K562 (cell line): ENCODE data around the gene CERCAM. TPM values are rescaled to one million over a fixed set of nuclear protein-coding genes. Genes with fewer than 3 reads are reported as not detected.

ENCODE experiments used
- ATAC-seq: fragments of 200-7000 bp; cut with Tn5 transposase; 3 replicates; pipeline ENCODE4 v1.9.1; 2020; ENCODE audit warnings: moderate library complexity
- BruUV-seq: library from RNA; stranded (reverse); fragments of 400-500 nt; replicated peaks from 2 replicates; lab custom pipeline; 2021; lab: Mats Ljungman, UMichigan
- CTCF ChIA-PET: fragments of 300-600 bp; formaldehyde crosslinking; extraction: SDS; loops from one replicate; lab custom pipeline; 2021; ENCODE audit warnings: low intra/inter-chr PET ratio; lab: Yijun Ruan, JAX
- POLR2A ChIA-PET: fragments of 300-600, 350-650 bp; sonication (Branson Sonifier 250); formaldehyde crosslinking; extraction: SDS; loops from one replicate; lab custom pipeline; 2021; ENCODE audit warnings: antibody characterized with exemption, inconsistent platforms; lab: Yijun Ruan, JAX
- DNase-seq, 4 experiments: peaks; one replicate each; pipeline versions ENCODE4 v3.0.0 to v3.0.0-alpha.2; 2011 to 2018; ENCODE audit warnings: low spot score in 3 of 4, mixed read lengths in 3 of 4; ENCODE audit errors: extremely low read depth in 1 of 4
- FAIRE-seq: peaks from 2 replicates; lab custom pipeline; 2011; peaks lifted over from hg19 to GRCh38; lab: Jason Lieb, UNC
- H2AFZ ChIP-seq: 2 replicates; pipeline ENCODE4 v1.6.0; 2011; ENCODE audit warnings: low read depth, low read length, control low read depth, inconsistent platforms
- H3K27ac ChIP-seq: fragments of 200-600 bp; 3 replicates; pipeline ENCODE4 v1.8.0; 2011; ENCODE audit warnings: low read depth, mild to moderate bottlenecking, control low read depth, inconsistent platforms, low read length, moderate library complexity, mixed read lengths; ENCODE audit errors: extremely low read depth
- H3K27me3 ChIP-seq, 2 experiments: fragments of 300-600 bp in 1 of 2; 2 replicates in 1 of 2; 3 replicates in 1 of 2; pipeline versions ENCODE4 v1.6.0 to v1.8.0; 2011; ENCODE audit warnings: inconsistent platforms in 2 of 2, low read length in 2 of 2, mild to moderate bottlenecking in 1 of 2, mixed read lengths in 1 of 2, moderate library complexity in 1 of 2; ENCODE audit not compliant: control insufficient read depth in 2 of 2, insufficient read depth in 2 of 2
- H3K36me3 ChIP-seq: fragments of 300-600 bp; 3 replicates; pipeline ENCODE4 v1.8.0; 2011; ENCODE audit warnings: mild to moderate bottlenecking, low read length, inconsistent platforms; ENCODE audit not compliant: control insufficient read depth, insufficient read depth
- H3K4me1 ChIP-seq, 2 experiments: fragments of 200-600 bp in 1 of 2; replicated peaks in 1 of 2; 2 replicates in 1 of 2; 3 replicates in 1 of 2; pipeline versions ENCODE4 v1.5.1 to v1.8.0; 2011; ENCODE audit warnings: inconsistent platforms in 2 of 2, low read length in 2 of 2, mild to moderate bottlenecking in 1 of 2, mixed read lengths in 1 of 2, moderate library complexity in 1 of 2; ENCODE audit not compliant: control insufficient read depth in 2 of 2, insufficient read depth in 2 of 2
- H3K4me2 ChIP-seq: 2 replicates; pipeline ENCODE4 v1.6.1; 2011; ENCODE audit warnings: low read length, control low read depth, inconsistent platforms, mixed read lengths; ENCODE audit not compliant: insufficient read depth
- H3K4me3 ChIP-seq: fragments of 200-600 bp; sonication (generic), shearing (Covaris generic); 2 replicates; pipeline ENCODE4 v1.5.1; 2016; ENCODE audit warnings: control low read depth, inconsistent platforms
- H3K79me2 ChIP-seq: fragments of 200-600 bp; 3 replicates; pipeline ENCODE4 v1.8.0; 2011; ENCODE audit warnings: low read length, inconsistent platforms; ENCODE audit not compliant: control insufficient read depth, insufficient read depth
- H3K9ac ChIP-seq, 2 experiments: 2 replicates each; pipeline versions ENCODE4 v1.6.0 to v1.6.1; 2011; ENCODE audit warnings: low read depth in 2 of 2, low read length in 2 of 2, control low read depth in 1 of 2, inconsistent platforms in 1 of 2, mild to moderate bottlenecking in 1 of 2, mixed read lengths in 1 of 2; ENCODE audit not compliant: insufficient read depth in 1 of 2
- H3K9me1 ChIP-seq: one replicate; pipeline ENCODE4 v1.6.0; 2011; ENCODE audit warnings: inconsistent platforms, mild to moderate bottlenecking, low read length, moderate library complexity; ENCODE audit not compliant: control insufficient read depth, insufficient read depth
- H3K9me3 ChIP-seq: replicated peaks from 2 replicates; pipeline ENCODE4 v1.5.1; 2011; ENCODE audit warnings: low read depth, low read length, inconsistent platforms; ENCODE audit not compliant: control insufficient read depth, insufficient read depth
- H4K20me1 ChIP-seq: replicated peaks from 2 replicates; pipeline ENCODE4 v1.6.1; 2011; ENCODE audit warnings: low read length, inconsistent platforms, mixed read lengths; ENCODE audit not compliant: control insufficient read depth, insufficient read depth
- BHLHE40 ChIP-seq: IDR thresholded peaks from 2 replicates; pipeline ENCODE4 v1.6.1; 2011; ENCODE audit warnings: low read length, improper control_type of control experiment
- ETV6 ChIP-seq, 3 experiments: fragments of 150-350 bp in 1 of 3; sonication (generic) in 1 of 3; formaldehyde crosslinking in 1 of 3; IDR thresholded peaks; 2 replicates each; pipeline versions ENCODE4 v1.6.1 to v1.8.0; 2014 to 2022; ENCODE audit warnings: borderline replicate concordance in 2 of 3, low read depth in 2 of 3, antibody characterized with exemption in 1 of 3, low read length in 1 of 3, mild to moderate bottlenecking in 1 of 3, missing genetic modification reagents in 1 of 3
- FOXA3 ChIP-seq, 2 experiments: fragments of 450-650 bp in 1 of 2; sonication (generic) in 1 of 2; formaldehyde crosslinking; IDR thresholded peaks in 1 of 2; conservative IDR thresholded peaks in 1 of 2; 2 replicates each; pipeline versions ENCODE4 v1.4.0 to v1.8.0; 2020 to 2022; ENCODE audit warnings: mild to moderate bottlenecking in 2 of 2, missing genetic modification reagents in 1 of 2
- HDAC3 ChIP-seq: fragments of 450-650 bp; IDR thresholded peaks from 2 replicates; pipeline ENCODE4 v1.6.1; 2018; ENCODE audit warnings: borderline replicate concordance, mild to moderate bottlenecking, moderate library complexity; ENCODE audit not compliant: partially characterized antibody
- KDM5B ChIP-seq: fragments of 200-600 bp; sonication (generic); IDR thresholded peaks from 2 replicates; pipeline ENCODE4 v1.6.1; 2012; ENCODE audit warnings: low read depth, mild to moderate bottlenecking, moderate library complexity, low read length, control low read depth, inconsistent platforms; ENCODE audit not compliant: insufficient replicate concordance
- RBM25 ChIP-seq: fragments of 200-400 bp; formaldehyde crosslinking; IDR thresholded peaks from 2 replicates; pipeline ENCODE4 v1.6.1; 2018; ENCODE audit warnings: low read length, low read depth, moderate library complexity; ENCODE audit not compliant: severe bottlenecking
- SMARCA5 ChIP-seq: fragments of 450-650 bp; IDR thresholded peaks from 2 replicates; pipeline ENCODE4 v1.6.1; 2016
- SMARCC2 ChIP-seq: fragments of 450-650 bp; IDR thresholded peaks from 2 replicates; pipeline ENCODE4 v1.6.1; 2017; ENCODE audit warnings: antibody characterized with exemption, moderate library complexity, mild to moderate bottlenecking, low read depth
- ZNF408 ChIP-seq: fragments of 250-450 bp; sonication (Bioruptor Pico); IDR thresholded peaks from 2 replicates; pipeline ENCODE4 v1.4.0; 2020; ENCODE audit warnings: low read depth, mild to moderate bottlenecking, moderate library complexity
- WGBS: fragments of 100-300 bp; shearing (Covaris generic); methylation state at CpG from one replicate; pipeline ENCODE4 v1.1.6; 2016; ENCODE audit warnings: low coverage, mixed read lengths; ENCODE audit not compliant: insufficient coverage; ENCODE audit errors: missing lambda C conversion rate; 5-methylcytosine and 5-hydroxymethylcytosine counted together
- in situ Hi-C: fragments of 300-500 bp; cut with MboI; formaldehyde crosslinking; loops from 4 replicates; pipeline ENCODE4 v1.15.0; 2018; ENCODE audit warnings: inconsistent platforms, mixed read lengths
- intact Hi-C: fragments of 100-400 bp; cut with micrococcal nuclease; formaldehyde crosslinking; loops from 2 replicates; pipeline ENCODE4 v1.14.2; 2022
- polyA plus RNA-seq, 8 experiments: library from polyadenylated mRNA; depleted of rRNA in 4 of 8; stranded (reverse) in 5 of 8; unstranded in 3 of 8; fragments of >200 nt; fragmentation: Nextera tagmentation in 2 of 8; fragmentation: Illumina TruSeq in 1 of 8; extraction: Ambion mirVana in 2 of 8; extraction: Trizol in 1 of 8; gene quantifications; 2 replicates each; pipeline versions ENCODE4 v1.2.1 to v1.2.3, GENCODE V29; 2011 to 2014; ENCODE audit warnings: inconsistent platforms in 1 of 8, missing spikeins in 1 of 8
- total RNA-seq, 7 experiments: library from RNA; depleted of rRNA in 6 of 7; stranded (reverse); fragments of >200 nt in 6 of 7; fragmentation: Illumina TruSeq in 2 of 7; extraction: Trizol in 2 of 7; gene quantifications; 2 replicates each; pipeline versions ENCODE4 v1.2.1 to v1.2.3, GENCODE V29; 2011 to 2021; ENCODE audit warnings: low replicate concordance in 1 of 7
- TF ChIP-seq, protein P1 (sequence below): fragments of 250-450 bp; sonication (Bioruptor Pico); IDR thresholded peaks from 2 replicates; pipeline ENCODE4 v1.5.0; 2021
- TF ChIP-seq, protein P2 (sequence below): fragments of 200-400 bp; formaldehyde crosslinking; IDR thresholded peaks from 2 replicates; pipeline ENCODE4 v1.6.1; 2017; ENCODE audit warnings: mild to moderate bottlenecking, low read depth, low read length, moderate library complexity
- TF ChIP-seq, protein P3 (sequence below): sonication (generic); formaldehyde crosslinking; IDR thresholded peaks from 2 replicates; pipeline ENCODE4 v1.8.1; 2022; ENCODE audit warnings: missing genetic modification reagents
- TF ChIP-seq, protein P4 (sequence below): sonication (generic); formaldehyde crosslinking; IDR thresholded peaks from 2 replicates; pipeline ENCODE4 v1.8.0; 2022; ENCODE audit warnings: mild to moderate bottlenecking, missing genetic modification reagents, borderline replicate concordance

The CERCAM gene
- total and polyA plus RNA-seq, 9 of the 15 experiments (the other 6 are each of a cell fraction or from before 2014, with no cell fraction given), result 0.75 to 24.0 (median 18.0) TPM

DNA sequence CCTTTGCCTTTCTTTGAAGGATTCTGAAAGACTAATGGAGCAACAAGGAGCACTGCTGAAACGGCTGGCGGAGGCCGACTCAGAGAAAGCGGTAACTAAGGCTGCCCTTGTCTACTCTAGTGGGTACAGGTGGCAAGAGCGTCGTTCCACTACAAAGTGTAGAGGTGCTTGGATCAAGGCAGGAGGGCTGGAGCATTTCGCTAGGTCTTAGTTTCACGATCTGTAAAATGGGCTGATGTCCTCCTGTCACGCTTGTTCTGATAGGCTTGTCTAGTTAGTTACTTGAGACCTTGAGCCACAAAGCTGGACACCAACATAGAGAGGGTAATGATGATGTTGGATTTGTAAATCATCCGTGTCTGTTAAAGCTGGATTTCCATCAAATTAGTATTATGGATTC lies 60.9 kb downstream of the CERCAM start (continued):
- TF ChIP-seq, protein P1, sequence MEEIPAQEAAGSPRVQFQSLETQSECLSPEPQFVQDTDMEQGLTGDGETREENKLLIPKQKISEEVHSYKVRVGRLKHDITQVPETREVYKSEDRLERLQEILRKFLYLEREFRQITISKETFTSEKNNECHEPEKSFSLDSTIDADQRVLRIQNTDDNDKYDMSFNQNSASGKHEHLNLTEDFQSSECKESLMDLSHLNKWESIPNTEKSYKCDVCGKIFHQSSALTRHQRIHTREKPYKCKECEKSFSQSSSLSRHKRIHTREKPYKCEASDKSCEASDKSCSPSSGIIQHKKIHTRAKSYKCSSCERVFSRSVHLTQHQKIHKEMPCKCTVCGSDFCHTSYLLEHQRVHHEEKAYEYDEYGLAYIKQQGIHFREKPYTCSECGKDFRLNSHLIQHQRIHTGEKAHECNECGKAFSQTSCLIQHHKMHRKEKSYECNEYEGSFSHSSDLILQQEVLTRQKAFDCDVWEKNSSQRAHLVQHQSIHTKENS (CRISPR knock-in tag), result no peak
- TF ChIP-seq, protein P2, sequence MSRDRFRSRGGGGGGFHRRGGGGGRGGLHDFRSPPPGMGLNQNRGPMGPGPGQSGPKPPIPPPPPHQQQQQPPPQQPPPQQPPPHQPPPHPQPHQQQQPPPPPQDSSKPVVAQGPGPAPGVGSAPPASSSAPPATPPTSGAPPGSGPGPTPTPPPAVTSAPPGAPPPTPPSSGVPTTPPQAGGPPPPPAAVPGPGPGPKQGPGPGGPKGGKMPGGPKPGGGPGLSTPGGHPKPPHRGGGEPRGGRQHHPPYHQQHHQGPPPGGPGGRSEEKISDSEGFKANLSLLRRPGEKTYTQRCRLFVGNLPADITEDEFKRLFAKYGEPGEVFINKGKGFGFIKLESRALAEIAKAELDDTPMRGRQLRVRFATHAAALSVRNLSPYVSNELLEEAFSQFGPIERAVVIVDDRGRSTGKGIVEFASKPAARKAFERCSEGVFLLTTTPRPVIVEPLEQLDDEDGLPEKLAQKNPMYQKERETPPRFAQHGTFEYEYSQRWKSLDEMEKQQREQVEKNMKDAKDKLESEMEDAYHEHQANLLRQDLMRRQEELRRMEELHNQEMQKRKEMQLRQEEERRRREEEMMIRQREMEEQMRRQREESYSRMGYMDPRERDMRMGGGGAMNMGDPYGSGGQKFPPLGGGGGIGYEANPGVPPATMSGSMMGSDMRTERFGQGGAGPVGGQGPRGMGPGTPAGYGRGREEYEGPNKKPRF, result no peak
- peak; percentile 90 for TF ChIP-seq RBM25

DNA sequence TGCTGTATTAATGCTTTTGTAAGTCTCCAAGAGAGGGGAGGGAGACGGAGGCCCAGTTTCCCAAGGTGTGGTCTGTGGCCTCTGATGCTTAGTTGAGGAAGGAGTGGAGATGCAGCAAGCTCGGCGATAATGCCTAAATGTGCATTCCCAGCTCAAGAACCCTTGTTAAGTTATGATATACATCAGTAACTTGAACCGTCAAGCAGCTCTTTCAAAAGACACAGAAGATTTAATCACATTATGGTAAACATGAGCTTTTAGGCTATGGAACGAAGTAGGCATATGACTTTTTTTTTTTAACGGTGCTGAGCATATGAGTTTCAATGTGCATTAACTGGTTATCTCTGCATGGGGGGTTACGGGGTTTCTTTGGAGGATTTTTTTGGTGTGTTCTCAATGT lies 61.5 kb downstream of the CERCAM start:
- in situ Hi-C loops, result no loop called here
- TF ChIP-seq, protein P3, sequence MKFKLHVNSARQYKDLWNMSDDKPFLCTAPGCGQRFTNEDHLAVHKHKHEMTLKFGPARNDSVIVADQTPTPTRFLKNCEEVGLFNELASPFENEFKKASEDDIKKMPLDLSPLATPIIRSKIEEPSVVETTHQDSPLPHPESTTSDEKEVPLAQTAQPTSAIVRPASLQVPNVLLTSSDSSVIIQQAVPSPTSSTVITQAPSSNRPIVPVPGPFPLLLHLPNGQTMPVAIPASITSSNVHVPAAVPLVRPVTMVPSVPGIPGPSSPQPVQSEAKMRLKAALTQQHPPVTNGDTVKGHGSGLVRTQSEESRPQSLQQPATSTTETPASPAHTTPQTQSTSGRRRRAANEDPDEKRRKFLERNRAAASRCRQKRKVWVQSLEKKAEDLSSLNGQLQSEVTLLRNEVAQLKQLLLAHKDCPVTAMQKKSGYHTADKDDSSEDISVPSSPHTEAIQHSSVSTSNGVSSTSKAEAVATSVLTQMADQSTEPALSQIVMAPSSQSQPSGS (CRISPR knock-in tag), result no peak
- no peak for TF ChIP-seq ETV6 (IDR thresholded peaks at IDR 0.05; ENCODE audit: borderline replicate concordance in 1 of 2, low read depth in 2 of 2, low read length in 1 of 2)
- TF ChIP-seq ETV6 (CRISPR knock-in tag; IDR thresholded peaks at IDR 0.05; ENCODE audit: borderline replicate concordance), result no peak
- no peak for TF ChIP-seq KDM5B
- no peak for TF ChIP-seq FOXA3 (CRISPR knock-in tag; conservative IDR thresholded peaks at IDR 0.05 in 1 of 2, IDR thresholded peaks at IDR 0.05 in 1 of 2)
- TF ChIP-seq, protein P4, sequence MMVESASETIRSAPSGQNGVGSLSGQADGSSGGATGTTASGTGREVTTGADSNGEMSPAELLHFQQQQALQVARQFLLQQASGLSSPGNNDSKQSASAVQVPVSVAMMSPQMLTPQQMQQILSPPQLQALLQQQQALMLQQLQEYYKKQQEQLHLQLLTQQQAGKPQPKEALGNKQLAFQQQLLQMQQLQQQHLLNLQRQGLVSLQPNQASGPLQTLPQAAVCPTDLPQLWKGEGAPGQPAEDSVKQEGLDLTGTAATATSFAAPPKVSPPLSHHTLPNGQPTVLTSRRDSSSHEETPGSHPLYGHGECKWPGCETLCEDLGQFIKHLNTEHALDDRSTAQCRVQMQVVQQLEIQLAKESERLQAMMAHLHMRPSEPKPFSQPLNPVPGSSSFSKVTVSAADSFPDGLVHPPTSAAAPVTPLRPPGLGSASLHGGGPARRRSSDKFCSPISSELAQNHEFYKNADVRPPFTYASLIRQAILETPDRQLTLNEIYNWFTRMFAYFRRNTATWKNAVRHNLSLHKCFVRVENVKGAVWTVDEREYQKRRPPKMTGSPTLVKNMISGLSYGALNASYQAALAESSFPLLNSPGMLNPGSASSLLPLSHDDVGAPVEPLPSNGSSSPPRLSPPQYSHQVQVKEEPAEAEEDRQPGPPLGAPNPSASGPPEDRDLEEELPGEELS, result no peak
- TF ChIP-seq SMARCC2, result no peak
- TF ChIP-seq BHLHE40, result no peak
- TF ChIP-seq SMARCA5, result no peak
- TF ChIP-seq ZNF408 (CRISPR knock-in tag), result no peak
- no peak for TF ChIP-seq HDAC3

More for the DNA sequence above, 61.5 kb downstream of the CERCAM start:
- Histone ChIP-seq H3K4me3 (no peak overlapping the region), H4K20me1 (no peaks in the 10 kb centered on the region), H3K27ac (no peak overlapping the region), H2AFZ (no peak overlapping the region), H3K4me2 (no peak overlapping the region), H3K4me1 (no peaks in the 10 kb centered on the region), H3K9me3 (no peaks in the 10 kb centered on the region), H3K27me3 (no peaks in the 10 kb centered on the region), H3K9me1 (no peaks in the 10 kb centered on the region), H3K9ac (no peak overlapping the region), H3K79me2 (no peaks in the 10 kb centered on the region), H3K36me3 (peaks cover 91% of the 10 kb centered on the region)
- intact Hi-C loops, result no loop called here
- CTCF ChIA-PET, result no interaction called here
- no TSS peak for BruUV-seq
- FAIRE-seq, result no peak
- DNase-seq, result no peak
- ATAC-seq, result no peak
- POLR2A ChIA-PET, result interaction anchor here (1.0 to 2.6 kb wide), 5 partner anchors 9 to 50 kb away, joined by 3 to 9 read pairs (median 4); partner anchors contain the start of gene GLE1
- WGBS, result 89% methylated on average over 7 of the region's 7 CpGs
